Measurements from ENCODE around the gene TXK. TPM values are rescaled to one million over a fixed set of nuclear protein-coding genes. Genes with fewer than 3 reads are reported as not detected.
A peak's percentile ranks its signal among the peaks of the same experiment; 100 is the strongest.

The TXK gene
- total RNA-seq, 4 donors from 2014 or later, result 0.81 to 3.4 (median 2.2) TPM

DNA sequence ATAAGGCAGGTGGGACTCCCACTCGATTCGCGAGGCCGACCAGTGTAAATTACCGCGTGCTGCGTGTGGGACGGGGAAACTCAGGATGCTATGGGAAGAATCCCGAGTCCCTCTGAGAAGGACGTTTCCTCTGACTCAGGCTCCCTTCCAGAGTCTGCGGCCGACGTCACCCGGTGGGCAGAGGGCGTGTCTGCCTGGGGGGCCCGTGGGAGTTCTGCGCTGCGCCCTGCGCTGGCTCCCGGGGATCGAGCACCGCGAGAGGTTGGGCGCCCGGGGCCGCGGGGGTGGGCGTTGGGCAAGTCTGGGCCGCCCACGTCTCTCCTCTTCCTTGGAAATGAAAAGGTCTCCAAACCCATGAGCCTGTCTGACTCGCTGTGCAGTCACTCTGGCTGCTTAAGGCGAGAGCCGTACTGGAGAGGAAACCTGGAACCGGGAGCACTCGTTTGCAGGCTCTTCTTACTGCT lies 116.9 kb downstream of the TXK start:
- DNase-seq (ENCODE audit: low spot score in 2 of 2), result peak; percentile 28 to 87
- intact Hi-C loops (cut with DNase I; ENCODE audit: low total_unique reads), result loop anchor here (10.0 kb wide), 1 partner anchor 68 kb away; no protein-coding TSS in a partner anchor
- 0 to 2% methylated on average over 30 to 35 of the region's 35 CpGs for WGBS, 2 donors
- peak overlapping the region; percentile 23 for H3K4me3 ChIP-seq (ENCODE audit: low read depth, poor library complexity, severe bottlenecking)
- TF ChIP-seq POLR2A (IDR thresholded peaks at IDR 0.05), result no peak
- TF ChIP-seq, protein P1, sequence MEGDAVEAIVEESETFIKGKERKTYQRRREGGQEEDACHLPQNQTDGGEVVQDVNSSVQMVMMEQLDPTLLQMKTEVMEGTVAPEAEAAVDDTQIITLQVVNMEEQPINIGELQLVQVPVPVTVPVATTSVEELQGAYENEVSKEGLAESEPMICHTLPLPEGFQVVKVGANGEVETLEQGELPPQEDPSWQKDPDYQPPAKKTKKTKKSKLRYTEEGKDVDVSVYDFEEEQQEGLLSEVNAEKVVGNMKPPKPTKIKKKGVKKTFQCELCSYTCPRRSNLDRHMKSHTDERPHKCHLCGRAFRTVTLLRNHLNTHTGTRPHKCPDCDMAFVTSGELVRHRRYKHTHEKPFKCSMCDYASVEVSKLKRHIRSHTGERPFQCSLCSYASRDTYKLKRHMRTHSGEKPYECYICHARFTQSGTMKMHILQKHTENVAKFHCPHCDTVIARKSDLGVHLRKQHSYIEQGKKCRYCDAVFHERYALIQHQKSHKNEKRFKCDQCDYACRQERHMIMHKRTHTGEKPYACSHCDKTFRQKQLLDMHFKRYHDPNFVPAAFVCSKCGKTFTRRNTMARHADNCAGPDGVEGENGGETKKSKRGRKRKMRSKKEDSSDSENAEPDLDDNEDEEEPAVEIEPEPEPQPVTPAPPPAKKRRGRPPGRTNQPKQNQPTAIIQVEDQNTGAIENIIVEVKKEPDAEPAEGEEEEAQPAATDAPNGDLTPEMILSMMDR (IDR thresholded peaks at IDR 0.05), result no peak

Other genes starting within 250 kb of the TXK start
- gene NFXL1, start 219.7 kb downstream of the TXK start, total RNA-seq, result 10 to 100 TPM; 10.7 to 33.2 (median 12.5) TPM
- gene CNGA1, start 117.6 kb downstream of the TXK start, total RNA-seq, result 10 to 100 TPM in 2 of 4 donors, 1 to 10 TPM in 2; 3.6 to 12.8 (median 8.7) TPM
- 10 to 100 TPM; 40.2 to 65.8 (median 60.0) TPM for gene NIPAL1, start 117.5 kb downstream of the TXK start, total RNA-seq
- gene TEC, start 135.6 kb upstream of the TXK start, total RNA-seq, result 10 to 100 TPM in 2 of 4 donors, 1 to 10 TPM in 2; 6.8 to 10.5 (median 8.8) TPM
- 100 to 1,000 TPM in 1 of 4 donors, 10 to 100 TPM in 3; 75.4 to 201 (median 88.6) TPM for gene SLAIN2, start 207.3 kb upstream of the TXK start, total RNA-seq

Data from lower leg skin (tissue), 4 donors.